NCI-H1105 treated with DMSO at 0.1 percent for 48 hours (cell line): ENCODE data around the gene MACO1.

Source experiments
- DNase-seq: peaks from one replicate; lab custom pipeline; 2025; lab: John Stamatoyannopoulos, UW

MACO1 gene

GRCh38 chr1:25543425-25544242 lies 112.9 kb downstream of the MACO1 start, which contains the start of gene LDLRAP1:
TSS of gene LDLRAP1 (plus strand) at chr1:25543606. CDS start at chr1:25543699, 93 bp downstream.
- peak; percentile 52 for DNase-seq

GRCh38 chr1:25544243-25544764 lies 113.6 kb downstream of the MACO1 start:
- DNase-seq: peak; percentile 50

GRCh38 chr1:25544819-25545218 lies 114.1 kb downstream of the MACO1 start:
- DNase-seq: peak; percentile 18

GRCh38 chr1:25545767-25546166 lies 115.1 kb downstream of the MACO1 start:
- no peak for DNase-seq

GRCh38 chr1:25546193-25546592 lies 115.5 kb downstream of the MACO1 start:
- no peak for DNase-seq

GRCh38 chr1:25548601-25549000 lies 117.9 kb downstream of the MACO1 start:
- no peak for DNase-seq

GRCh38 chr1:25549273-25550154 lies 118.8 kb downstream of the MACO1 start:
- no peak for DNase-seq
